Stimulated activated CD4-positive, alpha-beta T cell treated with anti-CD3 and anti-CD28 coated beads, Interleukin-12 subunit alpha, Interleukin-12 subunit beta, amount 100 ng/mL, for 24 hours (primary cell): Measurements from ENCODE around the gene TMEM107.

Experiments used
- DNase-seq, 2 experiments: peaks; one replicate each; pipeline ENCODE4 v3.0.0-alpha.2; 2020; ENCODE audit warnings: low read depth in 2 of 2

Gene TMEM107

DNA sequence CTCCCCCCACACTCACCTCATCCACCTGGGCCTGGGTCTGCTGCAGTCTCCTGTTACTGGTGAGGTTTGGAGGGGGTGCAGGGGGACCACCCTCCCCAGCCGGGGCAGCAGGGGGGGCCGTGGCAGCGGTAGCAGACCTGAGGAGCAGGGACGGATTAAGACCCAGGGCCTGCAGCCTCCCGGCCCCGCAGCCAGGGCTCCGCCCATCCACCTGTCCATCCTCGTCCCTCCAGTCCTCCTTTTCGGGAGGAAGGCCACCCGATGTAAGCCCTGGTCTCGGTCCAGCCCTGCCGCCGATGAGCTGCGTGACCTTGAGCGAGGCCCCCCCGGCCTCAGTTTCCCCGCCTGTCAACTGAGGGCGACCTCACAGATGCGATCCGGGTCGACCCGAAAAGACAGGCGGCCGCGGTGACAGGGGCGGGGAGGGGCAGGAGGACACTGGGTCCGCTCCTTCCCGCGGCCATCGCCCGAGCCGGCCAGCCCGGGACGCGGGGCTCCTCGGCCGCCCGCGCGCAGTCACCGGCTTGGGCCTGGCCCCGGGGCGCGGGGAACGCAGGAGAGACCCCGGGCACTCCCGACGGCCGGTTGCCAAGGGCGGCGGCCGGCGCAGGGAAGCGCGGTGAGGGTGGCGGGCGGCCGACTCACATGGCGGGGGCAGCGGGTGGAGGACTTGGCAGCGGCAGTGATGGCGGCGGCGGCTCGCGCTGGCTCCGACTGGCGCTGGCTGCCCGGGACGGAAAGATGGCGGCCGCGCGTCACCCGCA lies 13.8 kb downstream of the TMEM107 start, which contains the start of gene VAMP2:
VAMP2 (minus strand) TSS at position 716 of the 764 bp plus-strand sequence; CDS start at position 647, 69 bp downstream.
- DNase-seq: peak; percentile 65 to 71

DNA sequence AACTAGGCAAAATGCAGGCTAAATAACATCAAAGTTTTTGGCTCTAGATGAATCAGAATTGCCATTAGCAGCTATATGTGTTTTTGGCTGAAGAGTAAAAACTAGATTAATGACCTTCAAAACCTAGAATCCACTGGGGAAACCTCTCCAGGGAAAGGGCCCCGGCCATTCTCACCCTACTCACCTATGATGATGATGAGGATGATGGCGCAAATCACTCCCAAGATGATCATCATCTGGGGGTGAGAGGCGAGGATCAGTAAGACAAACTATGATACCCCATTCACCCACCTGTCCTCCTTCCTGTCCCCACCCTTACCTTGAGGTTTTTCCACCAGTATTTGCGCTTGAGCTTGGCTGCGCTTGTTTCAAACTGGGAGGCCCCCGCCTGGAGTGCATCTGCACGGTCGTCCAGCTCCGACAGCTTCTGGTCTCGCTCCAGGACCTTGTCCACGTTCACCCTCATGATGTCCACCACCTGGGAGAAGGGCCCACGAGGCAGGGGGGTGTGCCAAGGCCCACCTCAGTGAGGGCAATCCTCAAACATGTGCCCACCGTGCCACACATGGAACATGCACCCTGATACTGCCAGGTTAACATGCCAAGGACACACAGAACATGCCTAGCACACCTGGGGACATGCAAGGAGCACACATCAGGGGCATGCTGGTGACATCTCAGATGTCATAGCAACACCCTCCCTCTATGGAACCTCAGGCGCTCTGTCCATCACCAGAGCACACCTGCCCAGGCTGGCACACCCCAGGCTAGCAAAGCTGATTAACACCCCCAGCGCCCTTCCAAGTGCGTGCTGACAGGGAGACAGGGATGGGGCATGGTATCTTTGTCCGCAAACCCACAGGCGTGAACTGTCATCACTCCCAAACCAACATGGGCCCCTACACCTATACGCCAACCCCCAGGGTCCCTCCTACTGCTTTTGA lies 14.6 kb downstream of the TMEM107 start:
- DNase-seq: no peak

- no peak for DNase-seq
Observed at GRCh38 chr17:8160741-8161221, 15.4 kb downstream of the TMEM107 start.

GRCh38 chr17:8160224-8160577 lies 16.0 kb downstream of the TMEM107 start:
- DNase-seq: no peak

GRCh38 chr17:8159459-8160223 lies 16.5 kb downstream of the TMEM107 start:
- DNase-seq: no peak

GRCh38 chr17:8159032-8159400 lies 17.2 kb downstream of the TMEM107 start:
- DNase-seq: no peak

GRCh38 chr17:8158267-8159031 lies 17.7 kb downstream of the TMEM107 start:
- DNase-seq: peak; percentile 63 to 90

GRCh38 chr17:8156246-8156992 lies 19.8 kb downstream of the TMEM107 start:
- peak; percentile 100 for DNase-seq

DNA sequence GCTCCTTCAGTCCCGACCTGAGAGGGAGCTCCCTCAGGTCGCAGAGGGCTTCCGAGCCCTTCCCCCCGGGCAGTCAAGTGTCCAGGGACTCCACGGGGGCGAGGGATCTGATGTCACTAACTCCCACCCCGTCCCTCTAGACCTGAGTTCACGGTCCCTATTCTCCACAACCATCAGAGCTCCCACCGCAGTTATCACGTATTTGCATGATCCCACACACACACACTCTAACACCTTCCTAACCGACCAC lies 20.3 kb downstream of the TMEM107 start:
- no peak for DNase-seq

DNA sequence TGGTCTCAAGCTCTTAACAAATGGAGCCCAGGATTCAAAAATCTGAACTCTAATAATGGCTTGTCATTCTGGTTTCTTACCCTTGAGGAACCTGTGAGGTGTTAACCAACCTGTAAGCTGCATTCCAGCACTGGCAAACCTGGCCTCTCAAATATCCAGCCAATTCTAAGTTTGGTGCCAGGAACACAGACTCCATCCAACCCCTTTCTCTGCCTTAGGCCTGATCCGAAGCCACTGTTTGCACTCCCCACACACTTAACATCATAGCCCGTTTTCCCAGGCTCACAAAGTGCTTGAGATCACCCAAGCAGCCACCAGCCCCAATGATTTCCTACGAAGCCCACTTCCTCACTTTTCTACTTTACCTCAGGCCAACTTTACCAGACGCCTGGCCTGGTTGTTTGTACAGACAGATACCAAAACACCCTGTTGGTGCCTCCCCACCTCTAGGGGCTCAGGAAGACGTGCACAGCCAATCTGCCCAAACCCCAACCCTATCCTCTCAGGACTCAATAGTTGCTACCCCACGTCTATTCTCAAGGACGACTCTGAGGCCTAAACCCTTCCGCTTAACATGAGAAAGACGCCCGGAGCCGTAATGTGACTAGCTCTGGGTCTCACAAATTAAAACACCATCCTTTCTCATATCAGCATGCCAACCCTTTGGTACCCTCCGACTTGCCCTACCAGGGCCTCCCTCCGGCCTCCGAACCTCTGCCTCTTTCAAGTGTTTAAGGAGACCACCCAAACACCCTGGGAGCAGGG lies 20.8 kb downstream of the TMEM107 start:
- DNase-seq: no peak

GRCh38 chr17:8154608-8155155 lies 21.5 kb downstream of the TMEM107 start:
- DNase-seq: no peak

- DNase-seq: peak; percentile 77 to 93
Observed at GRCh38 chr17:8153957-8154607, 22.1 kb downstream of the TMEM107 start.

- no peak for DNase-seq
Observed at GRCh38 chr17:8153525-8153956, 22.6 kb downstream of the TMEM107 start.

- no peak for DNase-seq
Observed at GRCh38 chr17:8153031-8153451, 23.1 kb downstream of the TMEM107 start.

DNA sequence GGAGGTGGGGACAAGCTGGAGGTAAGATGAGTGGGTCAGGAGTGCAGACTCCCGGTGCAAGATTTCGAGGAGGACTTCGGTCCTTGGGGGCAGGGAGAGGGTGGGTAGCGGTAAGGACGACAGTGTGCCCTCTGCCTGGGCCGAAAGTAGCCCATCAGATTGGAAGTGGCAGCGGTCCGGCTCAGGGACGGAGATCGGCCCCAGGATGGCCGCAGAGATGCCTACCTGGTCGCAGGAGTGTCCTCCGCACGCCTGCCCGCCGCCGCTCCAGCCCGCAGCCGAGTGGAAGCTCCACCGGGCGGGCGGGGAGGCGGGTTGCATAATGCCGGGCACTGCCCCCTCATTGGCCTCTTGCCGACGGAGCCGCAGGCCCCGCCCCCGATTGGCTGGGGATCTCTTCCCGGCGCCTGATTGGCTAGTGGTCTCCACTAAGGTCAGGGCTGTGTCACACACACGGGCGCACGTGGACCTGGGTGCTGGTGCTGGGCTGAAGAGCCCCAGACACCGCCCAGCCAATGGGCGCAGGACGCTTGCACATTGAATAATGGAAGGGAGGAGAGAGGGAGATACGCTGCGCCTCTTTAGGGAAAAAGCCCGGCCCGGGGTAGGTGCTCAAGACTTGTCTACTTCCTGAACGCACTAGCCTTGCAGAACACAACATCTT lies 23.9 kb downstream of the TMEM107 start, which contains the start of gene PER1:
PER1 (minus strand) TSS at position 293 of the 664 bp plus-strand sequence. CDS start 1,698 bp downstream, outside the sequence.
- DNase-seq: peak; percentile 74 to 94

GRCh38 chr17:8151641-8152111 lies 24.5 kb downstream of the TMEM107 start:
- no peak for DNase-seq

GRCh38 chr17:8151120-8151640 lies 25.0 kb downstream of the TMEM107 start:
- peak; percentile 74 to 85 for DNase-seq
